A673 (cell line): ENCODE results near the gene PGBD5.

Experiments
- CTCF ChIP-seq: fragments of 300-800, 200-600 bp; sonication (generic); conservative IDR thresholded peaks from 2 replicates; pipeline ENCODE4 v1.5.1; 2017; ENCODE audit warnings: low read depth, mild to moderate bottlenecking, antibody characterized with exemption, low read length, moderate library complexity, mixed read lengths
- EZH2 ChIP-seq: fragments of 200-600 bp; sonication (generic); IDR thresholded peaks from 2 replicates; pipeline ENCODE4 v1.6.1; 2017; ENCODE audit warnings: borderline replicate concordance, low read depth, mild to moderate bottlenecking, mixed read lengths, antibody characterized with exemption, low read length; ENCODE audit not compliant: poor library complexity, severe bottlenecking

GRCh38 chr1:230421481-230421880 lies 4.7 kb downstream of the PGBD5 start:
- TF ChIP-seq EZH2 (no peak), CTCF (no peak)
